SH-SY5Y (cell line): Measurements from ENCODE around the gene HES6.

Source experiments
- GATA2 ChIP-seq: IDR thresholded peaks from 2 replicates; pipeline ENCODE4 v1.6.1; 2011; ENCODE audit warnings: mild to moderate bottlenecking, low read depth, low read length
- GATA3 ChIP-seq: IDR thresholded peaks from 2 replicates; pipeline ENCODE4 v1.6.1; 2011; ENCODE audit warnings: low read depth, mild to moderate bottlenecking, low read length, moderate library complexity

DNA sequence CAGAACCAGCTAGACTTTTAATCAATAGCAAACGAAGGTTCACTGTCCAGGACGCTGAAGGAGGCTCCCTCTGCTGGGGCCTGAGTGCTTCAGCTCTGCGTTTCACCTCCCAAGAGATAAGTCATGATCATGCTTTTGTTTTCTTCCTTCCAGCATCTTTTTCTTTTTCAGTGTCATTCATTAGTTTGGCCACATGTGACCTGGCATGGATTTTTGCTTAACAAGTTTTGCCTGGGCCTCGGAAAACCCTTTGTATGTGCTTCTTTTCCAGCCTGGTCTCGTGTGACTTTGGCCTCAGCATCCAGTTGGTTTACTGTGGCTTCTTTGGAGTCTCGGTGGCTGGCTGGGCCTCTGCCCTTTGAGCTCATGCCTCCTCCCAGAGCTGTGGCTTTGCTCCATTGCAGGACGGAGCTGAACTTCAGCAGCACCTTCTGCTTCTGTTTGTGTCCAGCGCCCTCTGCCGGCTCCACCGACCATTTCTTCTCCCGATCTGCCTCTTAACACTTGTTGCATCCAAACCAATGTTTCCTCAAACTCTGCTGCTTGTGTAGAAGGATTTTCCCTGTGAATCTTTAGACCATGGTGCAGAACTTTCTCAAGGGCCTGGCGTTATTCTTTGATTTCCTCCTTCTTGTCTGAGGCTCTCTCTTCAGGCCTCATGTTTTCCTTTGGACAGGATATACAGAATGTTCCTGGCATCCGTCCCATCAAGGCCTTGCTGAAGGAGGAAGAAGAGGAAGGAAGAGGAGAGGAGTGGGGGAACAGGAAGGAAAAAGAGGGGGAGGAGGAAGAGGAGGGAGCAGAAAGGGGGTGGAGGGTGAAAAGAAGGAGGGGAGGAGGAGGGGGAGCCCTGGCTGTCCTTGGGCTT lies 23.6 kb upstream of the HES6 start:
- no peak for TF ChIP-seq GATA3
- TF ChIP-seq GATA2, result no peak
